Cortex of kidney (tissue), 1 donor: Measurements from ENCODE around the gene FOXF1.

Source experiments
- DNase-seq: peaks from one replicate; lab custom pipeline; 2025; lab: John Stamatoyannopoulos, UW

Gene FOXF1

DNA sequence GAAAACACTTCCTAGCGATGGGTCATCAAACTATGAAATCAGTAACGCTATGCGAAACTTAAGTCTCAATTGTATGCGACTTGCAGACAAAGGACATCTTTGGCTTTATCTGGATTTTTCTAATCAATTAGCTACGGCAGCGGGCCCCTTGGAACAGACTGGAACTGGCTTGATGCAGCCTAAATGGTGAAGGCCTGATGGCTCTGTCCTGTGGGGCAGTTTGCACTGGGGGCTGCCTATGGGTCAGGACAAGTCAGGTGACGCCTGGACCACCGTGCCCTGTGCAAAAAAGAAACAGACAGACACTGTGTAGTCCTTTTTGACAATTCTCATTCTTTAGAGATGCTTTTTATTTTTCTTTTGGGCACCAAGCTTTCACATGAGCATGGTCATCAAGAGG is 22.7 kb downstream of the FOXF1 start:
- no peak for DNase-seq

DNA sequence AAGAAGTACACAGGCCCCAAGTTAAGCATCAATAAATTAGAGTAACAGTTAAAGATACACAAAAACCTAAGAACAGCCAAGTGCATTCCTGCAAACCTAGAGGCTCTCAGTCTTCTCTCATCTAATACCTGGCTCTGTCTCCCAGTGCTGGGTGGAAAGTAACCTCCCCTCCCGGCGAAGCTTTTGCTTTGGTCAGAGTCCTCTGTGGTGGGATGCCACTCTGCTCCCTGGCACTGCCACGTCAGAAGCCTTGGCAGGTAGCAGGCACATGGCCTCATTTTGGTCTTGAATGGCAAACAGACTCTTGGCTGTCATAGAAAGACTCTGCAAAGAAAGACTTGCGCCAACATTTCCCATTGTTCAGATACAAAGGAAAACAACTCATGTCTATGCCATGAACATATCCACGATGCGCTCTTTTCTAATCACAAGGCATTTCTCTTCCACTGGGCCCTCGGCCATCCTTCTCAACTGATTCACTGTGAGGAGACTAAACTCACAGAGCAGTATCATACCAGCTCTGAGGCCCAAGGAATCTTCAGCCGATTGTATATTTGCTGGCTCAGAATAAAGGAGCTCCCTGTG is 23.5 kb downstream of the FOXF1 start:
- DNase-seq = no peak

DNA sequence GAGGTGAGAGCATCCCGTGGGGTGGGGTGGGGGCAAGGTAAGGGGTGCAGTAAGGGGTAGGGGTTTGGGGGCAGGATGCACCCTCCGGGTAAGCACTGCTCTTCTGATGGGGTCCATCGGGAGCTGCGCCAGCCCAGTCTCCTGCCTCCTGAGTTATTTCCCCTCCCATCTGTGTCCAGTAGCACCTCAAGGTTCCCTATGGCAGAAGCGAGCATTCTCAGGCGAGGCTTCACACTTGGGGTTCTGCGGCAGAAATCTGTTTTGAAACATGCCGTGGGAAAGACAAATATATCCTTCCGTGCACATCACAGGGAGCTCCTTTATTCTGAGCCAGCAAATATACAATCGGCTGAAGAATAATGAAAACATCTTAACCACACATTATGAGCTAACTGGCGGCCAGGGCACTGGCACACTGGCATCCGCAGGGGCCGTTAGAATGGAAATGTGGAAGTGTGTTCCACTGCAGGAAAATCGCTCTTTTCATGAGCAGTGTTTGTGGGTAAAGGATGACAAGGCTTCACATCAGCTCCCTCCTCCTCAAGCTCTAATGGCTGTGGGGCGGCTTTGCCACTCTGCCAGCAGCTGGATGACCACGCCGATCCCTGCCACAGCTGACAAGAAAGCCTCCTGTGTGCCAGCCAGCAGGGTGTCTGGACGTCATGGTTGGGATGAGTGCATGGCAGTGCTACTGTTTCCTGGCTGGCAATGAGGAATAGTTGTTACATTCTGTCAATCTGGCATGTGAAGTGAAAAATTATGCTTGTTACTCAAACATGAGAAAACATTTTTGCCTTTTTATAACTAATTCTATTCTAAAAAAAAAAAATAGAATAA is 24.7 kb downstream of the FOXF1 start:
- DNase-seq = no peak

DNA sequence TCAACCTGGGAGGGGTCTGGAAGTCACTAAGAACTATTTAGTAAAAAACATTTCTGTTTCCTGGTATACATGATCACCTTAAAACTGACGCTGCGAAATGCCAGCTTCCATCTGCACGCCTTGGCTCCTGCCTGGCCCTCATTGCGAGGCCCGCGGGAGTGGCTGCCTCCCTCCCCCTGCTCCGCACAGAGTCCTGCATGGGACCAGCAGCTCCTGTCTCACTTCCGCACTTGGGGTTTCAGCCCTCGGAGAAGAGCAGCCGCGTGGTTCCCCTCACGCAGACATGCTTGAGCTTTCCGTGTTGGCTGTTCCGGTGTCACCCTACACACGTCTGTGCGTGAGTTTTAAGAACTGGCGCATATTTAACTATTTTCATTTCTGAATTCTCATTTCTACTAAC is 26.3 kb downstream of the FOXF1 start:
- no peak for DNase-seq

DNA sequence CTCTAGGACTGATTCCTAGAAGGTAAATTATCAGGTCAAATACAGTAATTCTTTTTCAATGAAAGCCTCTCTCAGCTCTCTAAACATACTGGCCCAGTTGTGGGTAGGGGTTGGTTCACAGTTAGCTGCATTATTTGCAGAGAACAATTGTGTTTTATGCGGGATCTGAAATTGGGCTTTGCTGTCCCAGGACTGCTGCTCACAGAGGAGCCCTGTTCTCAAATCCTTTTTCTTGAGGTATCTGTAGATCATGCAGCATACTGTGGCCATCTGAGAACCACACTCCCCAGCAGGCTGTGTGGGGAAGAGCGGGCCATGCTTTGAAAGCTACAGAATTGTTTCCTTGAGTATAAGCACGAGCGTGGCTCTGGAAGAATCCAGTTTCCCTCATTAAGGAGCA is 27.2 kb downstream of the FOXF1 start:
- DNase-seq = no peak

DNA sequence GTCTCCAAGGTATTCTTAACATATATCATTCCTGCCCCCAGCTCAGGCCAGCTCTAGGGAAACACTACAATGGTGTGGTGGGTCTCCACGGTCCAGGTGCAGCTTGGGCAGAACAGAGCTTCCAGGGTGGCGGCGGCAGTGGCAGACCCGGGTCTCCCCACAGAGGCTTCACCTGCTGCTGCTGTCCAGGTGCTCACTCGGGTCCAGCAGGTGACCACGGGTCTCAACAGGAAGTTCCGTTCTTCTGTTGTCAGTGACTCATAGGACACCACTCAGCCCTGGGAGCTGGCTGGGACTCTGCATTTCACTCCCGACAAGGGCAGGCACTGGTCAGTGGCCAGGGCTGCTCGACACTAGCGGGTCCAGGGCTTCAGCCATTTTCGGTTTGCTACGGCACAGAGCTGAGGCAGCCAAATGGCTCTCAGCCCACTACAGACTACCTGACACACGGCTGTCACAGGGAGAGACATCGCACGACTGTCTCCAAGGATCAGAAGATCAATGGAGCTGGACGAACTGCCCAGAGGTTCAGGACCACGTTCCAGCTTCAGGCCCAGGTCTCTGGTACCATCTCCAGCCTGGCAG is 28.0 kb downstream of the FOXF1 start:
- DNase-seq = no peak

DNA sequence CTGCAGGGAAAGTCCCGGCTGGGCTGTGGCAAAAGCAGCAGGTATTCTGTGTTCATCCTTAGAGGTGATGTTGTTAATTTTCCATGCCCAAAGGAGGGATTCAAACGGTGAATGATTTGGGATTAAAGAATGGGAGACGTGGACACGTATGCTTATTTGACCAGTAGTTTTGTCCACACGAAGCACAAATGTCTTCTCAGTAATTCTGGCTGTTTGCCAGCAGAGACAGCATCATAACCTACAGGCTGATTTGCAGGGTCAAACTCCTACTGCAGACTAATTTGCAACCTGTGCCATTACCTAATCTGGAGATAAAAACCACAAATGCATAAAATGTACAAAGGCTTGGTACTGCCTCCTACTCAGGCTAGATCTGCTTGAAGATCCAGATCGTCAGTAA is 30.6 kb downstream of the FOXF1 start:
- no peak for DNase-seq

DNA sequence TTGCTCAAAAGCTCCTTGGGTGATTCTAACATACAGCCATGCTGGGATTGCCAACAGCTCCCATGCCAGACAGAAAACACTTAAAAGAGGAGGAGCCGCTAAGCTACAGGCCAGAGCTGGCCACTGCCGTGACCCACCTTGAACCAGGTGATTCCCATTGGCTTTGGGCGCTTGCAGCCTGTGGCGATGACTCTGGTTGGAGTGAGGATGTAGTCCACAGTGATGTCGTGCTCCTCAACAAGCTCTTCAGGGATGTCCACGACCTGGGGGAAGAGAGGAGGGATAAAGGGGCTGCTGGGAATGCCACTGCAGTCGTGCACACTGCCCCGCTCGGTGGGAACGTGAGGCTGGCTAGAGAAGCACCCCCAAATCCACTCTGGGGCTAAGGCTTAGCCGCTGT is 31.2 kb downstream of the FOXF1 start:
- no peak for DNase-seq

DNA sequence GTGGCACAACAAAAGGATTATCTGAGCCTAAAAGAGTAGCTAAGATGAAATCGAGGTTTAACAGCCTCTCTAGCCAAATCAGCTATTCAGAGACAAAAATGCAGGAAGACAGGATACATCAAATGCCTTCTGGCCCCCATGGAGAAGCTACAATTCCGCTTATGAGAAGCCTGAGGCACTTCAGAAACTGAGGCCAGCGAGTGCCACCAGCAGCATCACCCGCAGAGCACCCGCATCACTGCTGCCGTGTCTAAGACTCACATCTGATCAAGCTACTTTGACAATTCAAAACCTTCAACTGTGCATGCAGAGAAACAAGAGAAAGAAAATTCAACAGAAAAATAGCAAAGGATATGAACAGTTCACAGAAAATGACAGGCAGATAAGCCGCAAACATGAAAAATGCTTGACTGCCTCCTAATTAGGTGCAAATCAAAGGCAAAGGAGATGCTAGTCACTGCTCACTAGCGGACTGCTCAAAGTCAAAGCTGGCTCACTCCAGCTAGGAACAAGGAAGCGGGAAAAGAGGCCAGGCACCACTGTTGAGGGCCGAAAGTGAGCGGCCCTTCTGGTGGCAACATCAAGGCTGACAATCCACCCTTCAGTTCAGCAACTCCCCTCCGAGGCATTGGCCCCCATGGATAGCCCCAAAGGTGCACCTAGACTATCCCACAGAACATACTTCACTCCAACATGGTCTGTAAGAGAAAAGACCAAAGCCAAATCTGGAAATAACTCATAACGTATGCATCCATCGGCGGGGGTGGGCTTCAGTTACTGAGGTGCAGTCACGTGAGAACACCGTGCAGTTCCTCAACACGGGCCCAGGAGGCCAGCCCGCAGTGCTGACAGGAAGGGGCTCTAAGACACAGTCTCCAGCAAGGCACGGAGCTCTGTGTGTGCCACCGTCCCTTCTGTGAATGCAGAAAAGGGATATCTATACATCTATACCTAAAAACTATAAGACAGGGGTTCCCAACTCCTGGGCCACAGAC is 32.7 kb downstream of the FOXF1 start:
- no peak for DNase-seq

DNA sequence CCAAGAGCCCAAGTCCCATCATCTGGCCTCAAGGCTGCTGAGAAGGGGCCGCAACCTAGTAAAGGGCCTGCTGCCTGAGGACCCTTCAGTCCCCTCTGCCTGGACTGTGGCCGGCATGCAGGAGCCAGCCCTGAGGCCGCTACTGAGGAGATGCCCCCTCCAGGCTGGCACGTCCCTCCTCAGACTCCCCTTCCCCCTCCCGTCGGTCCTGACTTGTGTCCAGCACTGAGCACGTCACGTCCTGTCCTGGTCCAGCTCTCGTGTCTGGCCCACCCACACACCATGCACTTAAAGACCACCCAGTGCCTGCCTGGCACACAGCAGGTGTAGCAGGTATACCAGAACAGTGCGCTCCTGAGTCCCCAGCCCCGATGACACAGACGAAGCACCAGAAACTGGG is 35.2 kb downstream of the FOXF1 start:
- no peak for DNase-seq

DNA sequence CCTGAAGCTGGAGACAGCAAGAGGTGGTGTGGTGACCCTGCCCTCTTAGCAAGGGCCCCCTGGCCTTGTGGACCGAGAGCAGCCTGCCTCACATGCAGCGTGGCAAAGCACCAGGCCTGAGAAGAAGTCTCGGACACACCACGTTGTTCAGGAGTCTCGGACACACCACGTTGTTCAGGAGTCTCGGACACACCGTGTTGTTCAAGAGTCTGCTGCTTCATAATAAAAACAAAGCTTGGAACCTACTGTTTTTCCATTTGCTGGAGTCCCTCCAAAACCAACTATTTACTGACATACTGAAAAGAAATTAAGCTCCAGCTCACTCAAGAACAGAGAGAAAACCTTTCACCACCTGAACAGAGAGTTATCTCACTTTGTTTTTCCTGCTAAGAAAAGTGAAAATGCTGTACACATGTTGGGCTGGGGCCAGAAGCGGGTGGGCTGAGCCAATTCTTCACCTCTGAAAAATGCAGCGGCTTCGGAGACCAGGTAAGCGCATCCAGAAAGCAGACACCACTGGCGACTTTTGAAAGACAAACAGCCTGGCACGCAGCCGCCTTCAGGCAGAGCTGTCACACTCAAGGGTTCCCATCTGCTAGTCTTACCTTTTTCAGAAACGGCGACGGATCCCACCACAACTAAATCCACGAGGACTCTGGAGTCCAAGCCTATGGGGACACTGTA is 35.8 kb downstream of the FOXF1 start:
- no peak for DNase-seq

DNA sequence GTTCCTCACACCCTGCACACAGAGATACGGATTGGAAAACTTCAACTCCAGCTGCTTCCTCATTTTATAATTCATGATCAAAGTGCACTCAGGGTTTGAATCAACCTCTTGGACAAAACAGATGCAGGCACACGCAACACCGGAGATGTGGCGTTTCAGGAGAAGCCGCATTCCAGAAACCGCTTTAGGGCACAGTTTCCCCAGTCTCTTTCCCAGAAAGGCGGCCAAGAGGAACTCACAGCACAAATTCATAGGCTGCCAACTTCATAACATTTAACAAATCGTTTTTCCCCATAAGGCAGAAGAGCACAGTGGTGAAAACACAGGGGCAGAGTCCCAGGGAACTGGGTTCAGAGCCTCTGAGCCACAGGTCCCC is 36.3 kb downstream of the FOXF1 start:
- no peak for DNase-seq

DNA sequence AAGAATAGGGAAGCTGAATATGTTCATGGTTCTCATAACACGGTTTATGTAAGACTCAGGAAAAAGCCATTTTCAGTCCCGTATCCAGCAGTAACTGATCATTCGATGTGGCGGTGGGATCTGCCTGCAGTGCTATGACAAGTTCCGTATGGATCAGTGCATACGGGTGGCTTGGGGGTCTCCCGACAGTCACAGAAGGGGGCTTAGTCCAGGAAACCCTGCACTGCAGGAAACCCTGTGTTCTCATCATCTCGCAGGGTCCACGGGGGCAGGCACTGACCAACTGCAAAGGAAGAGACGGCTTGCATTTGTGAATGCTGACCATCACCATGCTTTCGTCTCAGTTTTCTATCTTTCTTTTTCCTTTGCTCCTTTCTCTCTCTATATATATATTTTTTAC is 37.0 kb downstream of the FOXF1 start:
- no peak for DNase-seq

DNA sequence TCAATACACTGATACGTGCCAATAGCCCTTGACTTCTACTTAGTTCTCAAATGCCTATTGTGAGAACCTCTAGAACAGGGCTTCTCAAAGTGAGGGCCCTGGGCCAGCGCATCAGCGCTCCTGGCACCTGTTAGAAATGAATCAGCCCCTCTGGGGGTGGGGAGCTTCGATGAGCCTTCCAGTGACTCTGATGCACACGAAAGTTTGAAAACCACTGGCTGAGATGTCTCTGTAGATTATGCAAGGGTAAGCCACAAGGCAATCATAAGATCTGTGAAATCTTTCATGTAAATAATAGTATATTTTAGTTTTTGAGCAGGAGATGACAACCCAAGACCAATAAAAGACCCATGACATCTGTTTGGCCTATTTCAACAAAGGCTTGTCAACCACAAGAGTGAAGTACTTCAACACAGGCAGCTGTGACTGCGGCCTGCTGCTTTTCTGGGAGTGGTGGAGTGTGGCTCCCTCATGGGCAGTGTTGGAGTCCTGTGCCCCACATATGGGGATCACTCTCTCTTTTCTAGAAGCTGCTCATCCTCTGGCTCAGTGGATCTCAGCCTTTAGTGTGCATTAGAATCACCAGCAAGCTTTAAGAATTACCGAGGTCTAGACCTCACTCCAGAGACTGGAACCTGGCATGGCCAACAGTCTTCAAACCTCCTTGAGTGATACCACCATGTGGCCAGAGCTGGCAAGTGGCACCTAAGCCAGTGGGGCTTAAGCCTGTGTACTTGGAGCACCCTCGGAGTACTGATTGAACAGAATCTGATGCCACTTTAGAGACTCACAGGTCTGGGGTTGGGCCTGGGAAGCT is 39.0 kb downstream of the FOXF1 start:
- no peak for DNase-seq

DNA sequence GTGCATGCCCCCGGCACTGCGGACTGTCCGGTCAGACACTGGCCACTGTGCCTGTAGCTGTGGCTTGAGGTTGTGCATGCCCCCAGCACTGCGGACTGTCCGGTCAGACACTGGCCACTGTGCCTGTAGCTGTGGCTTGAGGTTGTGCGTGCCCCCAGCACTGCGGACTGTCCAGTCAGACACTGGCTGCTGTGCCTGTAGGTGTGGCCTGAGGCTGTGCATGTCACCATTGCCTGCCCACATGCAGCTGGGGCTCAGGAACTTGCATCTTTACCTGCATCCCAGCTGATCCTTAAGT is 39.5 kb downstream of the FOXF1 start:
- no peak for DNase-seq

DNA sequence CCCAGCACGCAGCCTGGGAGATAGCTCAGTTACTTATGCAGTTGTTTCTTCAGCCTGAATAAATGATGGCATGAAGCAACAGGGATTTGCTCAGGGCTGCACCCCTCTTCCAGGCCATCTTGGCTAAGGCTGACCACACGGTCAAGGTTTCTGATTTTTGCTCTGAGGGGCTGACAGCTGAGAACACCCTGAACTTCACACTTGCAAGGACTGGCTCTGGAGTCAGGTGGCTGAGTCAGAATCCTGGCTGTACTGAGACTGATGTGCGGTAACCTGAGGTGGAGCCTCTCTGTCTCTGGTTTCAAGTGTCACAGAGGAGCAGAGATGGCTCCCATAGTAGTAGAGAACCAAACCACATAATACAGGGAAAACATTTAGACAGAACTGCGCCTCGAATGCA is 40.0 kb downstream of the FOXF1 start:
- DNase-seq = no peak

DNA sequence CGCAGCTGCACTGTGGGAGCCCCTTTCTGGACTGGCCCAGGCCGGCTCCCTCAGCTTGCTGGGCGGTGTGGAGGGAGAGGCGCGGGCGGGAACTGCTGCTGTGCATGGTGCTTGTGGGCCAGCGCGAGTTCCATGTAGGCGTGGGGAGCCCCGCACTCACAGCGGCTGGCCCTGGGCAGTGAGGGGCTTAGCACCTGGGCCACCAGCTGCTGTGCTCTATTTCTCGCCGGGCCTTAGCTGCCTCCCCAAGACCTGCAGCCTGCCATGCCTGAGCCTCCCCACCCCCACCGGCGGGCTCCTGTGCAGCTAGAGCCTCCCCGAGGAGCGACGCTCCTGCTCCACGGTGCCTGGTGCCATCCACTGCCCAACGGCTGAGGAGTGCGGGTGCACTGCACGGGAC is 43.0 kb downstream of the FOXF1 start:
- DNase-seq = no peak

DNA sequence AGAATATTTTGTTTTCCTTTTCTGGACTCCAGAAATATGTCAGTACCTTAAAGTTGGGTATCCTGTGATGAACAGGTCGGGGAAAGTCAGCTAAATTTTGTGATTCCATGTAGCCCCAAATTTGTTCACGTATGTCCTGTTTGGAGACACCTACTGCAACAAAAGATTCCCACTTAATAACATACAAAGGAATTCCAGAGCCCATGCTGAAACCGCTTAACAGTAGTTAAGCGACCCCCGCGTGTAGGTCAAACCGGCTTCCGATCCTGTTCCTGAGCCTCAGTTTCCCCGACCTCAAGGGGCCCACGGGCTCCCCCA is 44.2 kb downstream of the FOXF1 start:
- no peak for DNase-seq

DNA sequence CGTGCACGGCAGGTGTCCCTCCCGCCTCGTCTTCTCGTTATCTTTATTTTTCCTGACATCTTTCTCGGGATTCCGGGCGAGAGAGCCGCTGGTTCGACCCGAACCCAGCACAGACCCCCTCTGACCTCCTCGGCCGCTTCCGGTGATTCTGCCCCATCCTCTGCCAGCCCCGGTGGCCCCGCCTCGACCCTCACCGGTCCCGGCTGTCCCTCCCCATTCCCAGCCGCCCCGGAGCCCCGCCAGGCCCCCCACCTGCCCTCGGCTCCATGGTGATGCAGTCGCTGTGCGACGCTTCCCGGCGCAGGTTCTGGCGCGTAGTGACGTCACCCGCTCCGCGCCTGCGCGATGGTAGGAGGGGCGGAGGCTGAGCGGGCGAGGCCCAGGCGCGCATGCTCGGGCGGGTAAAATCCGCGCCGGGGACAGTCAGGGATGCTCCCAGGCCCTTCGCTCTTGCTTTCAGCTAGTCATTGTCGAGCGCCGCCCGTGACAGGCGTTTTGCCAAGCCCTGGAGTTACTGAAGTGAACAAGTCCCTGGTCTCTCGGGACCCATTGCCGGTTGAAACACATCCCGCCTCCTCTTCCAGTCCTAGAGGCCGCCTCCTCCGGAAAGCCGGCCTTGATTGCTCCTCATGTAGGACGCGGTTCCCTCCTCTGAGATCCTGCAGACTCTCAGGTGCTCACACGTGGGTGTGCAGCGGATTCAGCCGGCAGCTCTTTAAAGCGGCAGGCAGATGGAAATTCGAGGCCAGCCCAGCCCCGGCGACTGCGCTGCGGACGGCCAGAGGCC is 44.8 kb downstream of the FOXF1 start, which contains the start of gene MTHFSD:
TSS of gene MTHFSD (minus strand) at position 319 of the 787 bp plus-strand sequence. CDS start at position 268, 51 bp downstream.
- peak; percentile 30 for DNase-seq

DNA sequence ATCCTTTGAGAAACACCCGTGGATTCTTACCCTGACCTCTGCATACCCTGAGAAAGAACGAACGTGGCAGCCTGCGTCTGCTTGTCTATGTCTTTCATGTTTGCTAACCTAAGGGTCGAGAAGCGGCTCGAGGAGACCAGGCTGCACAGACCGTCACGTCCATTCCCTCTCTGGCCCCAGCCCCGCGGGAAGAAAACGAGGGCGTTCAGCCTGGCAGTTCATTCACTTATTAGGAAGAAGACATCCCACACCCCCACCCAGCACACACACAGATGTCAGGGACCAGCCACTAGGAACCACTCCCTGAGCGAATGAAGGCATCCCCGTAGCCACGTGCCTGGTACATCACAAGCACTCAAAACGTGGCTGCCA is 45.4 kb downstream of the FOXF1 start:
- no peak for DNase-seq
